ENCODE results near the gene CCDC102A.

Gene CCDC102A

GRCh38 chr16:57462978-57463362 is 73.4 kb downstream of the CCDC102A start:
- no peak for DNase-seq (ENCODE audit: low read depth in 1 of 2, low spot score in 1 of 2)

- DNase-seq (ENCODE audit: low read depth in 1 of 2, low spot score in 1 of 2): peak; percentile 90 to 94
Observed at GRCh38 chr16:57462209-57462977, 74.0 kb downstream of the CCDC102A start, which contains the start of gene POLR2C. Gene POLR2C (plus strand): TSS chr16:57462679. CDS start chr16:57462725, 46 bp downstream.
